IPS DF 4.7 (cell line): ENCODE measurements around the gene STOX2.

Experiments used
- DNase-seq: peaks from one replicate; pipeline ENCODE4 v3.0.0-alpha.2; 2013; ENCODE audit warnings: low spot score; ENCODE audit errors: extremely low read depth

STOX2 gene, protein sequence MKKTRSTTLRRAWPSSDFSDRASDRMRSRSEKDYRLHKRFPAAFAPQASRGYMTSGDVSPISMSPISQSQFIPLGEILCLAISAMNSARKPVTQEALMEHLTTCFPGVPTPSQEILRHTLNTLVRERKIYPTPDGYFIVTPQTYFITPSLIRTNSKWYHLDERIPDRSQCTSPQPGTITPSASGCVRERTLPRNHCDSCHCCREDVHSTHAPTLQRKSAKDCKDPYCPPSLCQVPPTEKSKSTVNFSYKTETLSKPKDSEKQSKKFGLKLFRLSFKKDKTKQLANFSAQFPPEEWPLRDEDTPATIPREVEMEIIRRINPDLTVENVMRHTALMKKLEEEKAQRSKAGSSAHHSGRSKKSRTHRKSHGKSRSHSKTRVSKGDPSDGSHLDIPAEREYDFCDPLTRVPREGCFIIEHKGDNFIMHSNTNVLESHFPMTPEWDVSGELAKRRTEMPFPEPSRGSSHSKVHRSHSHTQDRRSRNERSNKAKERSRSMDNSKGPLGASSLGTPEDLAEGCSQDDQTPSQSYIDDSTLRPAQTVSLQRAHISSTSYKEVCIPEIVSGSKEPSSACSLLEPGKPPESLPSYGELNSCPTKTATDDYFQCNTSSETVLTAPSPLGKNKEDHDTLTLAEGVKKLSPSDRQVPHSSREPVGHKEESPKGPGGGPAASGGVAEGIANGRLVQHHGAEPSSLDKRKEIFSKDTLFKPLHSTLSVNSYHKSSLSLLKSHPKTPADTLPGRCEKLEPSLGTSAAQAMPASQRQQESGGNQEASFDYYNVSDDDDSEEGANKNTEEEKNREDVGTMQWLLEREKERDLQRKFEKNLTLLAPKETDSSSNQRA (N-terminal part only)

GRCh38 chr4:183905081-183905592, at the start of gene STOX2:
Gene STOX2 (plus strand): TSS chr4:183905307. CDS start chr4:183906791, 1,484 bp downstream.
- DNase-seq = no peak

DNA sequence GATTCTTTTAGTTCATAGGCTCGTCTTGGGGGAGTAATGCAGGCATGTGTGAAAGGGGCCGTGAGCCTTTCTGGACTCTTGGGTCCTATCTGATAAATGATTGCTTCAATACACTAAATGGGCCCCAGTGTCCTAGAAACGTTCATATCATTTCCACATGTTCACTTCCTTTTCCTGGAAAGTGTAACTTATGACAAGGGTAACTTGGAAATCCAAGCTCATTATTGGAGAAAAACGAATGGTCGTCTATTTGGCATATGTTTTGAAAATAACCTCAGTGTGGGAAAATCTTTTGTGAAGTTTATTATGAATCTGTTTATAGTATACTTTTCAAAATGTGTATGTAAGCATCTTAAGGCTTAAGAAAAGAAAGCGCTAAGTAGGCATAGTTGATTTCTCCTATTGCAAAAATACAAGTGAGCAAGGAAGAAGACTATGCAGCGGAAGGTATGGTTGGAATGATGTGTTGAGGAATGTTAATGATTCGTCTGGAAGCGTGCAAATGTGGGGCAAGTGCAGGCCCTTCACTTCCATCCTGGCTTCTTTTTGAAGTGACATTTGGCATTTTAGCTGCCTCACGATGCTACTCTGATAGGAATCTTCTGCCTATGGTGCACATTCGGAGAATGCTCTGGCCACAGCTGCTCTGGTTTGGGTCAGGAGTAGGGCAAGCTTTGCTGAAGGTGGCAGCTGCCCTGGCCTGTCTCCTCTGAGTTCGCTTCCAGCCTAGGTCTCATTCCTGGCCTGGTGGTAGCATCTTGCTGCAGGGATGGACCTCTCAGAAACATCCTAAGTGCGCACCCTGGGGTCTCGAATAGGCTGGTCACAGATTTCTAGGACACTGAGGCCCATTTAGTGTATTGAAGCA, 49.5 kb upstream of the STOX2 start:
- no peak for DNase-seq

GRCh38 chr4:183857040-183857439, 48.1 kb upstream of the STOX2 start:
- no peak for DNase-seq

GRCh38 chr4:183858011-183858615, 47.0 kb upstream of the STOX2 start:
- DNase-seq = no peak

- no peak for DNase-seq
These were observed 45.0 kb upstream of the STOX2 start for GRCh38 chr4:183860119-183860518.

DNA sequence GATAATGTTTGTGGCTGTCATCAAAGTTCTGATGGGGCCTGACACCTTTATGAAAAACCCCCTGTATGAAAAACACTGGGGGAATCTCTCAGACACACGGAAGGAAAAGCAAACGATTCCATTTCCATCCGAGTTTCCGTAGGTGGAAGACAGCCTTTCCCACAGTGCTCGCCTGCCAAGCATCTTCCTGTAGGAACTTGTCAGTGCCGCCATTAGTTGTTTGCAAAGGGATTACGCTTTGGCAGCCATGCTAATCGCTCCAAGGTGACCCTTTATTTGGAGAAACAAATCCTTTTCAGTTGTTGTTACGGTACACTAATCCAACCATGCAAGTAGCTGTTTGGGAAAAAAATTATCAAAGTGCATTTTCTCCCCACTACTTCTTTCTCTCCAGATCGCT, 44.4 kb upstream of the STOX2 start:
- no peak for DNase-seq

GRCh38 chr4:183861426-183861825, 43.7 kb upstream of the STOX2 start:
- DNase-seq = no peak

GRCh38 chr4:183863155-183863825, 41.8 kb upstream of the STOX2 start:
- no peak for DNase-seq

- DNase-seq = no peak
These were observed 37.9 kb upstream of the STOX2 start for GRCh38 chr4:183867247-183867646.

GRCh38 chr4:183870997-183871396, 34.1 kb upstream of the STOX2 start:
- no peak for DNase-seq

DNA sequence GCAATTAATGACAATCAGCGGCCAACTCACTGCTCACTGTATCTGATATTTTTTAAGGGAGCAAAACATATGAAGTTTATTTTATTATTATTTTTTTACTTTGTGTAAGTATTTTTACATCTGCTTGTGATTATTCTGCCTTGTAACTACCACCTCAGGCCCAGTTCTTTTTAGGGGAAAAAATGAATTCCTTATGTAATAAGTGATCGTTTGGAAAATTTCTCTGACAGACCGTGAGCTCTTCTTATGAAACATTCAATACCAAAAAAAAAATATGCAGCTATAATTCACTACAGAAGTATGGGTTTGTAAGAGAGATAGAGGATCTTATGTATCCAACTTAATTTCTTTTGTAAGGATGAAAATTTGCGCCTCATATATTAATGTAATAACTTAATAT, 33.5 kb upstream of the STOX2 start:
- no peak for DNase-seq

DNA sequence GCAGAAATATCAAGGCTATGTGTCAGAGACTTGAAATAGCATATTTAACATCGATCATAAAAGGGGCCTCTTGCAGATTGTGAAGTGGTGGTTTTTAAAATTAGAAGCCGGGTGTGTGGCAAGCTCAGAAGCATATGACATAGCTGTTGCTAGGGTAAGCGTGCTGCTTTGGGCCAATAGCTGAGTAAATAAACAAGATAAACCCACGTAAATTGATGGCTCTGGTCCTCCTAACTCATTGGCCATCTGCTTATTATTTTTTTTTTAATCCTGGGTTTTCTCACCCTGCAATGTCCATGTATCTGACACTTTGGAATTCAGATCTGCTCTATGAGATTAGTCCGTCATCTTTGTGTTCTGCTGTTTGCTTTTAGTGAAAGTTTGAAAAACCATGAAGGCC, 32.6 kb upstream of the STOX2 start:
- DNase-seq = no peak

GRCh38 chr4:183873409-183874185, 31.5 kb upstream of the STOX2 start:
- no peak for DNase-seq

- DNase-seq = no peak
These were observed 29.8 kb upstream of the STOX2 start for GRCh38 chr4:183875251-183875825.

DNA sequence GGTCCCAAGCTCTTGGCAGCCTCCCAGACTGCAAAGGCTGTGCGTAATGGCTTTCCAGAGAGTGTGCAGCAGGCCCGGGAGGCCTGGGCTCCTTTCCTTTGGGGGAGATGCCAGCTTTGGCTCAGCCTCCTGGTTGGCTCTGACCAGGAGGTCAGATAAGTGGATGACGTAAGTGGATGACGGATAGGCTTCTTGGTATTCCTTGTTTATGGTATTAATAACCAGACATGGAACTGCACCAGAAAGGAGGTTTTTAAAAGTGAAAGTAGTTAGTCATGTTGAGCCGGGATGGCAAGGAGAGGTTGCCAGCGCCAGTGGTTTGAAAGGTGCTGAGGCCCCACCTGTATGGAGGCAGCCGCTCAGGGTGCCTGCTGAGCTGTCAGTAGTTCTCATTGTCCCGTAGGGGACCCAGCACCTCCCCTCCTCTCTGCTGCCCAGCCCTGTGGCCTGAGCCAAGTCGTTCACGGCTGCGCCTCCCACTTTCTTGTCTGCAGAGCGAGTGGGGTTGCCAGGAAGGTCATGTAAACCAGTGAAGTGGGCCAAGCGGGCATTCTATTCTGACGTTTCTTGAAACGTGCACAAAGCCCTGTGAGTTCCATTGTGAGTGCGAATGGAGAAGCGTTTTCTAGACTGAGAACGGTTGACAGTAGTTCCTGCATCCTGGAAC, 28.7 kb upstream of the STOX2 start:
- DNase-seq = no peak

- DNase-seq = no peak
These were observed 26.7 kb upstream of the STOX2 start for GRCh38 chr4:183878251-183878970.

DNA sequence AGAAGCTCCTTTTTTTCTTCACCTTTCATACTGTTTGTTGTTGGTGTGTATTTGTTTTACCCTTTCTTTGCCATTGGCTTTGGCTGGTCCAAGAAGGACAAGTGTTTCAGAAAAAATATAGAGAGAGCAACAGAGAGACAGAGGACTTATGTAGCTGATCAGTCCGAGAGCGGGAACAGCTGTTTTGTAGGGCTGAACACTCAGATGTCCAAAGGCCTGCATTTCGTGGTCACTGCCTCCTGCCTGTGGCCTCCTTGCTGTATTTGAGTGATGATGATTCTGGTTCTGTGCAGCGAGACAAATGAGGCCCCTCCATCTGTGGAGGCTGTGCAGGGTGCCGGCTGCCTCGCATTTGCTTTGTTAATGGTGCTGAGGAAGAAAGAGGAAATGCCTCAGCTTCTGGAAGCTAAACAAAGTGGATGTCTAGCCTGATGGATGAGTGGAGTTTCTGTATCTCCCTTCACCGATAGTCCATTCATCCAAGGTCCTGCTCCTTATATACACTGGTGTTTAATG, 19.8 kb upstream of the STOX2 start:
- DNase-seq = no peak

DNA sequence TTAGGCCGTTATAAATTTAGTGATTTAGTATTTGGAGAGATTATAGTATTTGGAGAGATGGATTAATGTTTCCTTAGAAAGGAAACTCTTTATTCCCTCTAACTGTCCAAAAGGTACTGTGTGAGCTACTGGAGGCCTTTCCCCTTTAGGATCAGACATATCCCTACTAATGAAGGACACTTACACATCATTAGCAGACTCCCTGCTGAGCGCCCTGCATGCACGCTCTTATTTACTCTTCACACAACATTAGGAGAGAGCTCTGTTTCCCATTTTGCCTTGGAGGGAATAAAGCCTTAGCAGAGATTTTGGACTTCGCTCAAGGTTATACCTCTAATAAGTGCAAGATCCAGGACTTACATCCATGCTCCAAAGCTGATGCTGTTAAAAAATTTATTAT, 17.8 kb upstream of the STOX2 start:
- DNase-seq = no peak
